Lower lobe of right lung (tissue), 2 donors: ENCODE results near the gene SEZ6. TPM values are rescaled to one million over a fixed set of nuclear protein-coding genes. Genes with fewer than 3 reads are reported as not detected.
A peak's percentile ranks its signal among the peaks of the same experiment; 100 is the strongest.

Source experiments
- ATAC-seq, 2 donors: fragments of 200-7000 bp; cut with Tn5 transposase; one replicate each; pipeline ENCODE4 v1.9.1; 2020 to 2022; ENCODE audit warnings: mild to moderate bottlenecking in 2 of 2, moderate library complexity in 2 of 2
- DNase-seq: peaks from one replicate; pipeline ENCODE4 v3.0.0-alpha.2; 2020
- H3K27ac ChIP-seq: fragments of 200-600 bp; one replicate; pipeline ENCODE4 v1.8.0; 2022
- H3K27me3 ChIP-seq: fragments of 200-600 bp; one replicate; pipeline ENCODE4 v1.8.0; 2022; ENCODE audit warnings: low read depth
- H3K36me3 ChIP-seq: fragments of 200-600 bp; one replicate; pipeline ENCODE4 v1.8.0; 2022; ENCODE audit warnings: mild to moderate bottlenecking
- H3K4me1 ChIP-seq: fragments of 200-600 bp; one replicate; pipeline ENCODE4 v1.8.0; 2022
- H3K4me3 ChIP-seq: fragments of 200-600 bp; one replicate; pipeline ENCODE4 v1.8.0; 2022; ENCODE audit warnings: mild to moderate bottlenecking
- H3K9me3 ChIP-seq: fragments of 200-600 bp; one replicate; pipeline ENCODE4 v1.8.0; 2022
- intact Hi-C: fragments of 100-400 bp; cut with DNase I; formaldehyde crosslinking; loops from one replicate; pipeline ENCODE4 v1.11.0; 2022
- total RNA-seq: library from RNA; stranded (reverse); fragmentation: NEBNext Ultra II Directional; extraction: Animal tissue kit (Norgen Biotek cat#: 25700); gene quantifications from one replicate; pipeline ENCODE4 v1.2.1, GENCODE V29; 2021
- TF ChIP-seq, protein P1 (sequence below): fragments of 200-600 bp; IDR thresholded peaks from one replicate; pipeline ENCODE4 v1.8.0; 2022; ENCODE audit warnings: antibody characterized with exemption, mild to moderate bottlenecking
- donor health status: DM: no; HTN: yes; CAD: no; lungs with severe emphysema.

The SEZ6 gene
- total RNA-seq, 1 donor from 2014 or later, result not detected

DNA sequence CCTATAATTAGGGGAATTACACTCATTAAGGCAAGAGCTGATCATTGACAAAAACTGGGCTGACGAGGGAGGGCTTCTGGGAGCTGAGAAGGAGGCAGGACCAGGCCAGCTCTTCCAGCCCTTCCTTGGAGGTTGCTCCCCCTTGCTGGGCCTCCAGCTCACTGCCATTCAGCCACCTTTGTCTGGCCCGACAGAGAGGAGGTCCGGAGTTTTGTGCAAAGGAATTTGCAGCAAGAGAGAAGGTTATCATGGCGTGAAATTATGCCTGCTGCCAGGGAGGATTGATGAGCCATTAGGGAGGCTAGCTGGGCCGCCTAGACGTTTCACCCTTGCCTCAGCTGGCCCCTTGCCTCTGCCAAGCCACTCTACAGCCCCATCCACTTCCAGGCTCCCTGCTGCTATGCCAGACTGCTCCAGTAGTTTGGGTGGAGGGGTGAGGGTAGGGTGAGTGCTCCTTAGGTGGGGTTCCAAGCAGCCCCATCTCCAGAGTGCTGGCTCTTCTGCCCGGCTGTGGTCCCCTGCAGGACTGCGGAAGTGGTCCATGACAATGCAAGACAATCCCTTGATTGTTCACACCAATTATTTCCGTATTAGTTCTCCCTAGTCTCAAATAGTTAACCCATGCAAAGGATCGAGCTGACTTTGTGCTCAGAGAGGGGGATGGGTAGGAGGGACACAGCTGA lies 37.5 kb downstream of the SEZ6 start:
- TF ChIP-seq, protein P1, sequence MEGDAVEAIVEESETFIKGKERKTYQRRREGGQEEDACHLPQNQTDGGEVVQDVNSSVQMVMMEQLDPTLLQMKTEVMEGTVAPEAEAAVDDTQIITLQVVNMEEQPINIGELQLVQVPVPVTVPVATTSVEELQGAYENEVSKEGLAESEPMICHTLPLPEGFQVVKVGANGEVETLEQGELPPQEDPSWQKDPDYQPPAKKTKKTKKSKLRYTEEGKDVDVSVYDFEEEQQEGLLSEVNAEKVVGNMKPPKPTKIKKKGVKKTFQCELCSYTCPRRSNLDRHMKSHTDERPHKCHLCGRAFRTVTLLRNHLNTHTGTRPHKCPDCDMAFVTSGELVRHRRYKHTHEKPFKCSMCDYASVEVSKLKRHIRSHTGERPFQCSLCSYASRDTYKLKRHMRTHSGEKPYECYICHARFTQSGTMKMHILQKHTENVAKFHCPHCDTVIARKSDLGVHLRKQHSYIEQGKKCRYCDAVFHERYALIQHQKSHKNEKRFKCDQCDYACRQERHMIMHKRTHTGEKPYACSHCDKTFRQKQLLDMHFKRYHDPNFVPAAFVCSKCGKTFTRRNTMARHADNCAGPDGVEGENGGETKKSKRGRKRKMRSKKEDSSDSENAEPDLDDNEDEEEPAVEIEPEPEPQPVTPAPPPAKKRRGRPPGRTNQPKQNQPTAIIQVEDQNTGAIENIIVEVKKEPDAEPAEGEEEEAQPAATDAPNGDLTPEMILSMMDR, result no peak
- Histone ChIP-seq H3K27ac (no peak overlapping the region), H3K36me3 (no peaks in the 10 kb centered on the region), H3K4me1 (peaks cover 7% of the 10 kb centered on the region), H3K27me3 (no peaks in the 10 kb centered on the region), H3K4me3 (no peak overlapping the region), H3K9me3 (no peaks in the 10 kb centered on the region)
- no peak for ATAC-seq
- intact Hi-C loops, result loop anchor here (5.0 kb wide), 1 partner anchor 144 kb away; no protein-coding TSS in a partner anchor
- DNase-seq, result no peak

DNA sequence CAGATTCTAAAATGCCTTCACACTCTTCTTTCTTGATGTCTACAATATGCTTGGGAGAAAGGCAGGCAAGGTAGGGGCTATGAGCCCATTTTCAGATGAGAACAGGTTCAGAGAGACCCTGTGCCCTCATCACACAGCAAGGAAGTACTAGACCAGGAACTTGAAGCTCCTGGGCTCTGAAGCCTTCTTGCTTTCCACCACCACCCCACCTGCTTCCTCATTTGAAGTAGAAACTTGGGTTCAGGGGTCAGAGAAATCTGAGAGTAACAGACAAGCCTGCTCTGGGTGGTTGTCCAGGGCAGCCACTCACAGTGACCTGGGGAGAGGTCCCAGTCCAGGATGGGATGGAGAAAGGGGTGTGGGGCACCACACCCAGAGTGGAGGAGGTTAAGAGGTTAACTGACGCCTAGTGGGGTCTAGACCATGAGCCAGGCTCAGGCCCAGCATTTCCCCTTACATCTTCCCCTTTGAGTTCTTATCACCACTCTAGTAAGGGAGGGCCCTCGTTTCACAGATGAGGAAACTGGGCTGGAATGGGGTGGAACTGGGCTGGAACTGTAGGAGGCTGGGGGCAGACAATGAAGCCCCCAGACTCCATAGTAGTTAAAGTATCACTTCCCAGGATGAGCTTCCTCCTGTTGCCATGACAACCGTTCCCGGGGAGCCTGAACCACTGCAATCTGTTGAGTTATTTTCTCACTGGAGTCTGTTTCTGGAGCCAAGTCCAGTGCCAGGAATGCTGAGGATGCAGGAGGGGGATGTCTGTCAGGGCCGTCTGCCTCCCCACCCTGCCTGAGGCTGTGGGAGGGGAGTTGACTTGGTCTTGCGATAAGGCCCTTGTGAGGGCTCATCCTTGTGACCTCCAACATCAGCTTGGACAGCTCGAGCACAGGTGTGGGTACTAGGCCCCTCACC lies 38.4 kb downstream of the SEZ6 start:
- Histone ChIP-seq H3K27ac (no peak overlapping the region), H3K27me3 (no peaks in the 10 kb centered on the region), H3K9me3 (no peaks in the 10 kb centered on the region), H3K4me1 (peaks cover 6% of the 10 kb centered on the region), H3K36me3 (no peaks in the 10 kb centered on the region), H3K4me3 (no peak overlapping the region)
- peak; percentile 42 for DNase-seq
- TF ChIP-seq, protein P1, result no peak
- ATAC-seq, result peak in 1 of 2 donors; percentile 51
- intact Hi-C loops, result loop anchor here (5.0 kb wide), 1 partner anchor 145 kb away; no protein-coding TSS in a partner anchor

DNA sequence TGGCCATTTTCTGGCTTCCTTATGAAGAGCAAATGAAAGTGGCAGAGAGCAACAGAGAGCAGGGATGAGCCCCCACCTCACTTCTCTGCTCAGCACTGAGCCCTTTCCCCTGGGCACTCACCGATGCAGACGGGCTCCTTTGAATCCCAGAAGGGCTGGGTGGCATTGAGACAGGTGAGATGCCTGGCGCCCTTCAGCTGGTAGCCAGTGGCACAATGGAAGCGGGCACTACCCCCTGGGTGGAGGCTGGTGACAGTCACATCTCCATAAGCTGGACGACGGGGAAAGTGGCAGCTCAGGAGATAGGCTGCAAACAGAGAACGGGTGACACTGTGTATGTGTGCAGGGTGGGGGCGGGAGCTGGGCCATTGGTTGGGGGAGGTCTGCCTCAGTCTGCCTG lies 42.0 kb downstream of the SEZ6 start:
- Histone ChIP-seq H3K27me3 (no peaks in the 10 kb centered on the region), H3K9me3 (no peaks in the 10 kb centered on the region), H3K4me3 (no peak overlapping the region), H3K4me1 (no peaks in the 10 kb centered on the region), H3K27ac (no peak overlapping the region), H3K36me3 (no peaks in the 10 kb centered on the region)
- ATAC-seq (no peak), DNase-seq (no peak)
- TF ChIP-seq, protein P1, result no peak
- intact Hi-C loops, result no loop called here

DNA sequence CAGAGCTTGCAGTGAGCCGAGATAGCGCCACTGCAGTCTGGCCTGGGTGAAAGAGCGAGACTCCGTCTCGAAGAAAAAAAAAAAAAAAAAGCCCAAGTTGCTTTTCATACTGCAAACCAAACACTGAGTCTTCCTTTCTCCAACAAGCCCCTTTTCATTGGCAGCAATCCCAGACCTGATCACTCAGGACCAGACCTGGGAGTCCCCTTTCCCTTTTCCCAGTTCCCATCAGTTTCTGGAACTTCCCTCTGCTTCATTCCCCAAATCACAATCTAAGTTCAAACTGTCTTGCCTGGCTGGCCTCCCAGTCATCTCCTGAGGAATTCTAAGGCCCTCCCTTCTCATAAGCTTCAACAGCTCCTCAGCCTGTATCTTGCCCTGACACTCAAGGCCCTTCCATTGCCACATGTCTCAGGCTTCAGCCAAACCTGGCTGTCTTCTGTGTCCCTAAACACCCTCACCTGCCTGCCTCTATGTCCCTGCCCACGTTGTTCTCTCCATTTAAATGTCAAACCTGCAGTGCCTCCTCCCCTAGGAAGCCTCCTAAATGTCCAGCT lies 42.7 kb downstream of the SEZ6 start:
- H3K36me3 ChIP-seq, result no peaks in the 10 kb centered on the region
- no peaks in the 10 kb centered on the region for H3K27me3 ChIP-seq
- no peaks in the 10 kb centered on the region for H3K4me1 ChIP-seq
- intact Hi-C loops, result no loop called here
- no peak overlapping the region for H3K27ac ChIP-seq
- no peak for ATAC-seq
- H3K9me3 ChIP-seq, result no peaks in the 10 kb centered on the region
- TF ChIP-seq, protein P1, result no peak
- H3K4me3 ChIP-seq, result no peak overlapping the region
- no peak for DNase-seq

DNA sequence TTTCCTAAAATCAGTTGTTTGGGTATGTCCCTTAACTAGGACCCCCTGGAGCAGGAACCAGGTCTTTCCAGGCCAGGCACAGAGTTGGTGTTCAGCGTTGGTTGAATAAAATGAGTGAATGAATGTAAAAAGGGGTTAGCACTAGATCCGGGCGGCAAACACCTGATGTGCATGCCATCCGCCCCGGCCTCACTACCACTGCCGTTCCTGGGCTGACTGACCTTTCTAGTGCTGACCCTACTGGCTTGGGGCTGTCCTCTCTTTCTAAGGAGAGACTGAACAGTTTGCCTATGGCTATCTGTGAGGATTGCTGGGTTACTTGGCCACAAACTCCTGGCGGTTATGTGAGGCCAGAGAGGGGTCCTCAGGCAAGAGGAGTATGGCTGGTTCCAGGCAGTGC lies 44.4 kb downstream of the SEZ6 start:
- Histone ChIP-seq H3K9me3 (no peaks in the 10 kb centered on the region), H3K27me3 (no peaks in the 10 kb centered on the region), H3K4me1 (no peaks in the 10 kb centered on the region), H3K36me3 (no peaks in the 10 kb centered on the region), H3K4me3 (no peak overlapping the region), H3K27ac (no peak overlapping the region)
- no peak for ATAC-seq
- TF ChIP-seq, protein P1, result no peak
- no peak for DNase-seq
- intact Hi-C loops, result no loop called here
